ENCODE results near the gene RAD9A. TPM values are rescaled to one million over a fixed set of nuclear protein-coding genes. Genes with fewer than 3 reads are reported as not detected.

RAD9A gene
- total RNA-seq, 1 experiment from 2014 or later, result 20.3 TPM

GRCh38 chr11:67405688-67406339 lies 14.0 kb downstream of the RAD9A start:
- in situ Hi-C loops (cut with HindIII; ENCODE audit: low sequenced_read_pairs), result no loop called here
- DNase-seq (ENCODE audit: low spot score), result no peak

DNA sequence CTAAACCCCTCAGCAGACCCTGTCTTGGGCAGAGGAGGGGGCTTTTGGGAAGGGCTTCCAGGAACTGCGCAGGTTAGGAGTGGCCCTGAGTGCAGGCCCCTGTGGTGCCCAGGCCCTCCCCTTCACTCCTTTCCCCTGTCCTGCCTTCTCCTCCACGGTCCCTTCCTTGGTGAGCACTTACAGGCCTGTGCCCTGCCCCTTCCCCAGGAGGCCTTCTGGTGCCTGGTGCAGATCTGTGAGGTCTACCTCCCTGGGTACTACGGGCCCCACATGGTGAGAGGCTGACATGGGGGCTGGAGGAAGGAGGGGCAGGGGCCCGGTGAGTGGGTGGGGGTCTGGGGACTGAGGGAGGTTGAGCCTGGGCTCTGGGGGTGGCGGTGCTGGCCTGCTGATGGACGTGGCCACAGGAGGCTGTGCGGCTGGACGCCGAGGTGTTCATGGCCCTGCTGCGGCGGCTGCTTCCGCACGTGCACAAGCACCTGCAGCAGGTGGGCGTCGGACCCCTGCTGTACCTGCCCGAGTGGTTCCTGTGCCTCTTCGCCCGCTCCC lies 14.7 kb downstream of the RAD9A start:
- DNase-seq (ENCODE audit: low spot score), result no peak
- in situ Hi-C loops (cut with HindIII; ENCODE audit: low sequenced_read_pairs), result no loop called here

- no peak for DNase-seq (ENCODE audit: low spot score)
- in situ Hi-C loops (cut with HindIII; ENCODE audit: low sequenced_read_pairs), result no loop called here
Observed at GRCh38 chr11:67406969-67407687, 15.3 kb downstream of the RAD9A start.

- in situ Hi-C loops (cut with HindIII; ENCODE audit: low sequenced_read_pairs), result no loop called here
- no peak for DNase-seq (ENCODE audit: low spot score)
Observed at GRCh38 chr11:67407688-67408163, 15.9 kb downstream of the RAD9A start.

- in situ Hi-C loops (cut with HindIII; ENCODE audit: low sequenced_read_pairs), result no loop called here
- DNase-seq (ENCODE audit: low spot score), result no peak
Observed at GRCh38 chr11:67408437-67409200, 16.8 kb downstream of the RAD9A start.

DNA sequence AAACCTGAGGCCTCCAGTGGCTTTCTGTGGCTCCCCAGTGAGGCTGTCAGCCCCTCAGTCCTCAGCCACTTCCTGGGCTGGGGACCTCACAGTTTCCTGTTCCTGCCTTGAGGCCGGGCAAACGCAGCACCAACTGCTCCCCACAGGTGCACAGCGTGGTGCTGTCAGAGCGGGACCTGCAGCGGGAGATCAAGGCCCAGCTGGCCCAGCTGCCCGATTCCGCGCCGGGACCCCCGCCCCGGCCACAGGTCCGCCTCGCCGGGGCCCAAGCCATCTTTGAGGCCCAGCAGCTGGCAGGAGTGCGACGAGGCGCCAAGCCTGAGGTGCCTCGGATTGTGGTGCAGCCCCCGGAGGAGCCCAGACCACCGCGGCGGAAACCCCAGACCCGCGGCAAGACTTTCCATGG lies 17.5 kb downstream of the RAD9A start:
- in situ Hi-C loops (cut with HindIII; ENCODE audit: low sequenced_read_pairs), result no loop called here
- no peak for DNase-seq (ENCODE audit: low spot score)

DNA sequence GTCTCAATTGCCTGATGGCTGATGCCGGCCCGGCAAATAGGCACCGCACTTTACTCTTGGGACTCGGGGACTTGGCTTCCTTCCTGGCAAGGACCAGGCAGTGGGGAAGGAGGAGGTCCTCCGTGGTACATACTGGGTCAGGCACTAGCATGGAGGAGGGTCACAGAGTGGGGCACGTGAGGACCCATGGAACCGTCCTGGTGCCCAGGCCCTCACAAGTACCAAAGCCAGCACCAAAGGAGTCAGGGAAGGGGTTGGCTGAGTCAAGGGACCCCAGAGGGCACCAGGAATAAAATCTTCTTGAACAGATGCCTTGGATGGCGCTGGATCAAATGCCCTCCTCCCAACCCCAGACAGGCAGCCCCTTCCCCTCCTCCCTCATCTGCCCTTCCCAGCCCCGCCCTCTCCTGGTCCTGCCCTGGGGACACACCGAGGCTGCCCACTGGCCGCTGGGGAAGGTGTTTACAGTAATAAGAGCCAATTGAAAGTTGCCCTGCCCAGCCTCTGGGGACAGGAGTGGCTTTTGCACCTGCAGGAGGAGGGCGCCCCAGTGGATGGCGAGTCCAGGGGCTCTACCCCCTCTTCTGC lies 18.1 kb downstream of the RAD9A start:
- DNase-seq (ENCODE audit: low spot score), result no peak
- in situ Hi-C loops (cut with HindIII; ENCODE audit: low sequenced_read_pairs), result no loop called here

- DNase-seq (ENCODE audit: low spot score), result no peak
- in situ Hi-C loops (cut with HindIII; ENCODE audit: low sequenced_read_pairs), result no loop called here
Observed at GRCh38 chr11:67410369-67410831, 18.6 kb downstream of the RAD9A start.

DNA sequence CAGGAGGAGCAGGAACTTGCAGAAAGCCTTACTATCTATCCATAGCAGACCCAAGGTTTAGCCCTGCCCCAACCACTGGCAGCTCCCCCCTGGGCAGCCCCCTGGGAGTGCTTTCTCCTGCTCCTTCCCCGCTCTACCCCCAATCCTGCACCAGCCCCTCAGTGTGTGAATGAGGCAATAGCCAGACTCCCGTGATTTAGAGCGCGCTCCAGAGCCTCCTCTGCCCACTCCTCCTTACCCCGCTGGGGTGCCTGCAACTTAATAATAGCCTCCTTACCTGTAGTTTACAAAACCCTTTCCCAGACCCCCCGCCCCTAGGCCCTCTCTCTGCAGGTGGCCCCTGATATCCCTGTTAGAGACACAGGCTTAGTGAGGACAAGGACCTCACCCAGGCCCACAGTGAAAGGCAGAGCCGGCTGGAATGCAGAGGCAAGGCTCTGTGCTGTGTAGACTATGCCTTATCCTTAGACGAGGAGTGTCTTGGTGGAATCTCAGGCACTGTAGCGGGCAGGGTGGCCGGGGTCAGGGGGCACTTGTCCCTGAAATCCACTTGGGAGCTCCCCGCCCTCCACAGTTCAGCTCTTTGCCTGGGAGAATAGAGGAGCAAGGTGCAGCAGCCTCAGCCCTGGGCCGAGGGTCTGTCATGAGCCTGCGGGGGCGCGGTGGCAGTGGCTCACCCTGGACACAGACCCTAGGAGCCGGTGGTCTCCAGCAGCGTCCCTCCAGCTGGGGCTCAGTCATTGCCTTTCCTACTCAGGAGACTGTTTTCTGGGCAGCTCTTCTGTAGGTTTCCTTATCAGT lies 19.4 kb downstream of the RAD9A start:
- no peak for DNase-seq (ENCODE audit: low spot score)
- in situ Hi-C loops (cut with HindIII; ENCODE audit: low sequenced_read_pairs), result no loop called here

GRCh38 chr11:67411785-67412152 lies 20.0 kb downstream of the RAD9A start:
- no peak for DNase-seq (ENCODE audit: low spot score)
- in situ Hi-C loops (cut with HindIII; ENCODE audit: low sequenced_read_pairs), result no loop called here

DNA sequence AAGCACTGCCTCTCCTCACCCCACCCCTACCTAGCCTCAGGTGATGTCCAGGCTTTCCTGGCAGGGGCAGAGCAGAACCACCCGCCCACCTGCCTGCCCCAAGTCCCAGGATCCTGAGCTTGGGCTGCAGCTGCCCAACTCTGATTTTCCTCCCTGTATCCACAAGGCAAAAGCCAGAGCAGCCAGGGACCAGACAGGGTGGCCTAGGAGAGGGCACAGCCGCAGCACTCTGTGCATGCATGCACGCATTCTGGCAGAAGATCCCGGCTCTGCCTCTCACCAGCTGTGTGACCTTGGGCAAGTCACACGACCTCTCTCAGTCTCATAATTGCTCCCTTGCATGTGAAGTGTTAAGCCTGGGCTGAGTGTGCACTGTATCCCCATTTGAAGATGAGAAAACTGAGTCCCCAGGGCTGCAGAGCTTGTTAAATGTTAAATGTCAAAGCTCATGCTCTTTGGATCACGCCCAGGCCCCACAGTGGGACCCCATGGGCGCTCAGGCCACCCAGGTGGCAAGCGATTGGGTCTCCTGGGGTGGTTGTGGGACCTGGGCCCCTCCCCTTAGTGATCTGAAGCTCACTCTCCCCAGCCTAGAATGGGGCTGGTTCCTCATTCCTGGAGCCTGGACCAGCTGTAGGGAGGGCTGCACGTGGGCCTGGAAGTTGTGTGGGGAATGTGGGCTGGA lies 20.9 kb downstream of the RAD9A start:
- DNase-seq (ENCODE audit: low spot score), result no peak
- in situ Hi-C loops (cut with HindIII; ENCODE audit: low sequenced_read_pairs), result no loop called here

- no peak for DNase-seq (ENCODE audit: low spot score)
- in situ Hi-C loops (cut with HindIII; ENCODE audit: low sequenced_read_pairs), result no loop called here
Observed at GRCh38 chr11:67413266-67413849, 21.6 kb downstream of the RAD9A start.

DNA sequence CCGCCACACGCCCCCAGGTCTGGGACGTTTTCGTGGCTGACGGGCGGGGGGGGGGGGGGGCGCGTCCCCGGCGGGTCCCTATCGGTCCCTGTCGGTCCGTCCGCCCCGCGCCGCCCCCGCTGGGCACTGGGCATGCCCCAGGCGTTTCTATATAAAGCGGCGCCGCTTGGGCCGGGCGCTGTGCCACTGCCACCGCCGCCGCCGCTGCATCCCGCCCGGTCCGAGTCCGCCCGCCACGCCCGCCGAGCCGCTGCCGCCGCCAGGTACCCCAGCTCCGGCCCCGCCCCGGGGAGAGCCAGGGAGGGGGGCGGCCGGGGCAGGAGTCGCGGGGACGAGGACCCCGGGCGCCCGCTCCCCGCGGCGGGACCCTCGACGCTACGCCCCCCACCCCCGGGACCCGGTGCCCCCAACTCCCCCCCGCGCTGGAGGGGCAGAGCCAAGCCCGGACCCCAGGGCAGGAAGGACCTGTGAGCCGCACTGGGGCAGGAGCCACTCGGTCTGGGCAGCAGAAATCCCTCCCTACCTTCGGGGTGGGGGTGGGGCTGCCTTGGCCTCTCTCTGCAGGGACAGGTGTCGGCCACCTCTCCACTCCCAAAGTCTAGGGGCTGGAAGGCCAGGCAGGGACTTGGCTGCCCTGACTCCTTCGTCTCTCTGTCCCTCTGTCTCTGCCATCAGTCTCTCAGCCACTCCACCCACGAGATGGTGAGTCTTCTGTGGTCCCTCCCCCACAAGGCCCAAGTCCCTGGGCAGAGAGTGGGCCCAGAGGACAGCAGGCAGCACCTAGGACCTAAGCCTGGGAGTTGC lies 23.9 kb downstream of the RAD9A start, which contains the start of gene CARNS1:
TSS of gene CARNS1 (plus strand) at position 178 of the 804 bp plus-strand sequence. CDS start at position 700, 522 bp downstream.
- in situ Hi-C loops (cut with HindIII; ENCODE audit: low sequenced_read_pairs), result no loop called here
- no peak for DNase-seq (ENCODE audit: low spot score)

DNA sequence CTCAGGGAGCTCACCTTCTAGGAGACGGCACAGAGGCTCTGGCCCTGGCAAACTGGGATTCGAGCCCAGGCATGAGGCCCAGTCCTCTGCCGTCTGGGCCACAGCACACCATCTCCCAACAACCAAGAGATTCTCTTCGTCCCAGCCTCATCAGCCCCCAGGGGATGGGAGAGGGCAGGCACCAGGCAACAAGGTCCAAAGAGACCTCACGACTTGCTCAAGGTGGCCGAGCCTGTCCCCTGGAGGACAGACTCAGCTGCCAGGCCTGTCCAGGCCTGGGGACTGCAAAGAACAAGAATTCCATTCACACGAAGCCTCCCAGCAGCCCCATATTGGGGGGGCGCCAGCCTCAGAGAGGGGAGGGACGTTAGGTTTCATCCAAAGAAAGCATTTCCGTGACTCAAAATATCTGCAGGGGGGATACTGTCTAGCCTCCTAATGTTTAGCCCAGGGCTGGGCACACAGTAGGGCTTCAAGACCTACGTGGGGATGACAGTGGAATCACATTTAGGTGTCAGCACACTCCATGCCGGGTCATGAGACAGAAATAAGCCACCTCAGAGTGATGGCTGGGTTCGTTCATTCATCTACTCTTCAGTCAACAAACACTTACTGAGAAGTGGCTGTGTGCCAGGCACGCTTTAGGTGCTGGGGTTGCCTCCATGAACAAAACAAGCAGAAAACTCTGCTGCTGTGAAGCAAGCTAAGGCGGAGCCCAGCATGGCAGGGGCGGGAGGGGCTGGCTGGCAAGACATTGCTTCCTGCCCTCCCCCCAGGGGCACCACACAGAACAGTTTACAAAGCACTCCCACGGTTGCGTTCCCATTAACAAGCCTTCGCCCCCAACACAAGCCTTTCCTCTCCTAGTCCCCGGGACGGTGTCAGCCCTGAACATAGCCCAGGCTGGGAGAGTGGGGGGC lies 24.9 kb downstream of the RAD9A start:
- no peak for DNase-seq (ENCODE audit: low spot score)
- in situ Hi-C loops (cut with HindIII; ENCODE audit: low sequenced_read_pairs), result no loop called here

- in situ Hi-C loops (cut with HindIII; ENCODE audit: low sequenced_read_pairs), result no loop called here
- no peak for DNase-seq (ENCODE audit: low spot score)
Observed at GRCh38 chr11:67417425-67417824, 25.6 kb downstream of the RAD9A start.
